ENCODE results near the gene CDCP1.

- no peak for TF ChIP-seq CTCF (conservative IDR thresholded peaks at IDR 0.05)
- no peak for TF ChIP-seq EZH2 (IDR thresholded peaks at IDR 0.05; ENCODE audit: low read depth)
Observed at GRCh38 chr3:45109771-45110508, 36.2 kb downstream of the CDCP1 start.

All from PC-9 (cell line).